ENCODE results near the gene CENPK. TPM values are rescaled to one million over a fixed set of nuclear protein-coding genes. Genes with fewer than 3 reads are reported as not detected.

Gene CENPK
- total and polyA plus RNA-seq, 2 of the 8 experiments (the other 6 are each of a cell fraction or from before 2014, with no cell fraction given): 13.3 to 50.9 TPM

DNA sequence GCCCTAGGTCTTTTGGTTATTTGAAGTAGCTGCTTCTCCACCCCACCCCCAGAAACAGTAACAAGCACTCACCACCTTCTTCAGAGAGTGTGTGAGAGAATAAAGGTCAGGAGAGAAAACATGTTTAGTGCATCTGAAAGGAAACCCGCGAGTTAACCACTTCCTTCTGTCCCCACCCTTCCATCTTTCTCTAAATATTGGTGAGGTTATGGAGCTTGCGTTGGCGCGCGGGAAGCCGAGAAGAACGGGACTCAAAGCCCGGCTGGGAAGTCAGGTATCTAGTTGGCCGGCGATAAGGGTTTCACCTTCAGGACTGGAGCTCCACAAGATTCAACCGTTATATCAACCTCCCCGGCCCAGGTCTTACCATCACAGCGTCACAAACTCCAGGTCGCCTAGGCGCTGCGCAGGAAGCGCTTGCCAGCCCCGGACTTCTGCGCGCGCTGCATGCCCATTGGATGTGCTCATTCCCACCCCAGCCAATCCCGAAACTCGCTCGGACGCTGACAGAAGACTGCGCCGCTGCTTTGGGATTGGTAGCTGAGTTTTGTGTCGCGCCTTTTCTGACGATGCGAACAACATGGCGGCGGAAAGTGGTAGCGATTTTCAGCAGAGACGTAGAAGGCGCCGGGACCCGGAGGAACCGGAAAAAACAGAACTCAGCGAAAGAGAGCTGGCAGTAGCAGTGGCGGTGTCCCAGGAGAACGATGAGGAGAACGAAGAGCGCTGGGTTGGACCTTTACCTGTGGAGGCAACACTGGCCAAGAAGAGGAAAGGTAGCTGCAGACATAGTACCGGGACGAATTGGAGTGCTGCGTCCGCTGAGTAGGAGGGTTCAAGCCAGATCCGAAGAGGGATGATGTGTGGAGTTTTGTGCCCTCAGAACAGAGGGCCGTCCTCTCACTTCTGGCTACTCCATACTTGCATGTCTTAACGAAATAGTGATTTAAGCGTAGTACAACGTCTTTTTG is at the start of gene CENPK, which contains the start of gene PPWD1 (continued):
- TF ChIP-seq, protein P1, sequence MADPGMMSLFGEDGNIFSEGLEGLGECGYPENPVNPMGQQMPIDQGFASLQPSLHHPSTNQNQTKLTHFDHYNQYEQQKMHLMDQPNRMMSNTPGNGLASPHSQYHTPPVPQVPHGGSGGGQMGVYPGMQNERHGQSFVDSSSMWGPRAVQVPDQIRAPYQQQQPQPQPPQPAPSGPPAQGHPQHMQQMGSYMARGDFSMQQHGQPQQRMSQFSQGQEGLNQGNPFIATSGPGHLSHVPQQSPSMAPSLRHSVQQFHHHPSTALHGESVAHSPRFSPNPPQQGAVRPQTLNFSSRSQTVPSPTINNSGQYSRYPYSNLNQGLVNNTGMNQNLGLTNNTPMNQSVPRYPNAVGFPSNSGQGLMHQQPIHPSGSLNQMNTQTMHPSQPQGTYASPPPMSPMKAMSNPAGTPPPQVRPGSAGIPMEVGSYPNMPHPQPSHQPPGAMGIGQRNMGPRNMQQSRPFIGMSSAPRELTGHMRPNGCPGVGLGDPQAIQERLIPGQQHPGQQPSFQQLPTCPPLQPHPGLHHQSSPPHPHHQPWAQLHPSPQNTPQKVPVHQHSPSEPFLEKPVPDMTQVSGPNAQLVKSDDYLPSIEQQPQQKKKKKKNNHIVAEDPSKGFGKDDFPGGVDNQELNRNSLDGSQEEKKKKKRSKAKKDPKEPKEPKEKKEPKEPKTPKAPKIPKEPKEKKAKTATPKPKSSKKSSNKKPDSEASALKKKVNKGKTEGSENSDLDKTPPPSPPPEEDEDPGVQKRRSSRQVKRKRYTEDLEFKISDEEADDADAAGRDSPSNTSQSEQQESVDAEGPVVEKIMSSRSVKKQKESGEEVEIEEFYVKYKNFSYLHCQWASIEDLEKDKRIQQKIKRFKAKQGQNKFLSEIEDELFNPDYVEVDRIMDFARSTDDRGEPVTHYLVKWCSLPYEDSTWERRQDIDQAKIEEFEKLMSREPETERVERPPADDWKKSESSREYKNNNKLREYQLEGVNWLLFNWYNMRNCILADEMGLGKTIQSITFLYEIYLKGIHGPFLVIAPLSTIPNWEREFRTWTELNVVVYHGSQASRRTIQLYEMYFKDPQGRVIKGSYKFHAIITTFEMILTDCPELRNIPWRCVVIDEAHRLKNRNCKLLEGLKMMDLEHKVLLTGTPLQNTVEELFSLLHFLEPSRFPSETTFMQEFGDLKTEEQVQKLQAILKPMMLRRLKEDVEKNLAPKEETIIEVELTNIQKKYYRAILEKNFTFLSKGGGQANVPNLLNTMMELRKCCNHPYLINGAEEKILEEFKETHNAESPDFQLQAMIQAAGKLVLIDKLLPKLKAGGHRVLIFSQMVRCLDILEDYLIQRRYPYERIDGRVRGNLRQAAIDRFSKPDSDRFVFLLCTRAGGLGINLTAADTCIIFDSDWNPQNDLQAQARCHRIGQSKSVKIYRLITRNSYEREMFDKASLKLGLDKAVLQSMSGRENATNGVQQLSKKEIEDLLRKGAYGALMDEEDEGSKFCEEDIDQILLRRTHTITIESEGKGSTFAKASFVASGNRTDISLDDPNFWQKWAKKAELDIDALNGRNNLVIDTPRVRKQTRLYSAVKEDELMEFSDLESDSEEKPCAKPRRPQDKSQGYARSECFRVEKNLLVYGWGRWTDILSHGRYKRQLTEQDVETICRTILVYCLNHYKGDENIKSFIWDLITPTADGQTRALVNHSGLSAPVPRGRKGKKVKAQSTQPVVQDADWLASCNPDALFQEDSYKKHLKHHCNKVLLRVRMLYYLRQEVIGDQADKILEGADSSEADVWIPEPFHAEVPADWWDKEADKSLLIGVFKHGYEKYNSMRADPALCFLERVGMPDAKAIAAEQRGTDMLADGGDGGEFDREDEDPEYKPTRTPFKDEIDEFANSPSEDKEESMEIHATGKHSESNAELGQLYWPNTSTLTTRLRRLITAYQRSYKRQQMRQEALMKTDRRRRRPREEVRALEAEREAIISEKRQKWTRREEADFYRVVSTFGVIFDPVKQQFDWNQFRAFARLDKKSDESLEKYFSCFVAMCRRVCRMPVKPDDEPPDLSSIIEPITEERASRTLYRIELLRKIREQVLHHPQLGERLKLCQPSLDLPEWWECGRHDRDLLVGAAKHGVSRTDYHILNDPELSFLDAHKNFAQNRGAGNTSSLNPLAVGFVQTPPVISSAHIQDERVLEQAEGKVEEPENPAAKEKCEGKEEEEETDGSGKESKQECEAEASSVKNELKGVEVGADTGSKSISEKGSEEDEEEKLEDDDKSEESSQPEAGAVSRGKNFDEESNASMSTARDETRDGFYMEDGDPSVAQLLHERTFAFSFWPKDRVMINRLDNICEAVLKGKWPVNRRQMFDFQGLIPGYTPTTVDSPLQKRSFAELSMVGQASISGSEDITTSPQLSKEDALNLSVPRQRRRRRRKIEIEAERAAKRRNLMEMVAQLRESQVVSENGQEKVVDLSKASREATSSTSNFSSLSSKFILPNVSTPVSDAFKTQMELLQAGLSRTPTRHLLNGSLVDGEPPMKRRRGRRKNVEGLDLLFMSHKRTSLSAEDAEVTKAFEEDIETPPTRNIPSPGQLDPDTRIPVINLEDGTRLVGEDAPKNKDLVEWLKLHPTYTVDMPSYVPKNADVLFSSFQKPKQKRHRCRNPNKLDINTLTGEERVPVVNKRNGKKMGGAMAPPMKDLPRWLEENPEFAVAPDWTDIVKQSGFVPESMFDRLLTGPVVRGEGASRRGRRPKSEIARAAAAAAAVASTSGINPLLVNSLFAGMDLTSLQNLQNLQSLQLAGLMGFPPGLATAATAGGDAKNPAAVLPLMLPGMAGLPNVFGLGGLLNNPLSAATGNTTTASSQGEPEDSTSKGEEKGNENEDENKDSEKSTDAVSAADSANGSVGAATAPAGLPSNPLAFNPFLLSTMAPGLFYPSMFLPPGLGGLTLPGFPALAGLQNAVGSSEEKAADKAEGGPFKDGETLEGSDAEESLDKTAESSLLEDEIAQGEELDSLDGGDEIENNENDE (IDR thresholded peaks at IDR 0.05; ENCODE audit: insufficient replicate concordance, low read length): no peak
- TF ChIP-seq SIRT6 (IDR thresholded peaks at IDR 0.05; ENCODE audit: low read length) (no peak), RFX5 (IDR thresholded peaks at IDR 0.05; ENCODE audit: borderline replicate concordance, low read depth, low read length) (no peak), SUZ12 (IDR thresholded peaks at IDR 0.05; ENCODE audit: low read length) (no peak), SIN3A (conservative IDR thresholded peaks at IDR 0.05 in 1 of 2, IDR thresholded peaks at IDR 0.05 in 1 of 2; ENCODE audit: low read depth in 1 of 2, low read length in 2 of 2) (peak in 1 of 2 experiments; percentile 77; a peak in 2 of 4 replicates), SRF (IDR thresholded peaks at IDR 0.05; ENCODE audit: low read depth, low read length) (peak; percentile 81)

All from H1 (cell line).